Measurements from ENCODE around the gene TEX22.

DNA sequence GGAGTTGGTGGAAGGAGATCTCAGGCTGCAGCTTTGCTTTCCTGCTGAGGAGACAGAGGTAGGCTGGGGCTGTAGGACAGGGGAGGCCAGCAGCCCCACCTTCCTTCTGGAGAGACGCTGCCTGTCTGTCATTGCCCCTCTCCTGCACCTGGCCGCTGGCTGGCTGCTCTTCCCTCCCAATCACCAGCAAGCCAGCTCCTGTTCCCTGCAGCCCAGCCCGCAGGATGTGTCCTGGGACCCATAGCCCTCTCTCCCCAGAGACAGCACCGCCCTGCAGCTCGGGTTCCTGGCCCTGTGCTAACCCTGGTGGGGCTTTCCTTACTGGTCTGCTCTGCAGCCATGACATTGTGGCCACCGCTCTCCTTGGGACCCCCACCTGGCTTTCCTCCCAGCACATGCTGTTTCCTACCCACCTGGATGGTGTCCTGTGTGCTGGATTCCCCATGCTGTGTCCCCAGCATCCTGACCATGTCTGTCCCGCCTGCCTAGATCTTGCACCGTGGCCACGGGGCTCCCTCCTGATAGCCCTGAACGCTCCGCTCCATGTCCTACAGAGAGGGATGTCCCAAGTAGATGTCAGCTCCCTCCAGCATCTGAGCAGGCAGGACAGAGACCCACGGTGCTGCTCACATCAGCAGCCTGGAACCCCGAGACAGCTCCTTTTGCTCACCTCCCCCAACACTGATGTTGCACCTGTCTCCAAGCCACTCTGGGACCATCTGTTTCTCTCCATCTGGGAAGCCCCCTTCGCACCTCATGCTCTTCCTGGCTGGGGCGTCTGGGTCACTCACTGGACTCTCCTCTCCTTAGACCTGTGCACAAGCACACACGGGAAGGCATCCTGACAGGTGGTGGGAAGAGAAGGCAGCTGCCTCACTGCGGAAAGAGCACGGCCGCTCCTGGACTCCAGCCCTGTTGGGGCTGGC lies 20.2 kb downstream of the TEX22 start:
- TF ChIP-seq EZH2 (IDR thresholded peaks at IDR 0.05; ENCODE audit: borderline replicate concordance, low read length) = no peak
- TF ChIP-seq, protein P1, sequence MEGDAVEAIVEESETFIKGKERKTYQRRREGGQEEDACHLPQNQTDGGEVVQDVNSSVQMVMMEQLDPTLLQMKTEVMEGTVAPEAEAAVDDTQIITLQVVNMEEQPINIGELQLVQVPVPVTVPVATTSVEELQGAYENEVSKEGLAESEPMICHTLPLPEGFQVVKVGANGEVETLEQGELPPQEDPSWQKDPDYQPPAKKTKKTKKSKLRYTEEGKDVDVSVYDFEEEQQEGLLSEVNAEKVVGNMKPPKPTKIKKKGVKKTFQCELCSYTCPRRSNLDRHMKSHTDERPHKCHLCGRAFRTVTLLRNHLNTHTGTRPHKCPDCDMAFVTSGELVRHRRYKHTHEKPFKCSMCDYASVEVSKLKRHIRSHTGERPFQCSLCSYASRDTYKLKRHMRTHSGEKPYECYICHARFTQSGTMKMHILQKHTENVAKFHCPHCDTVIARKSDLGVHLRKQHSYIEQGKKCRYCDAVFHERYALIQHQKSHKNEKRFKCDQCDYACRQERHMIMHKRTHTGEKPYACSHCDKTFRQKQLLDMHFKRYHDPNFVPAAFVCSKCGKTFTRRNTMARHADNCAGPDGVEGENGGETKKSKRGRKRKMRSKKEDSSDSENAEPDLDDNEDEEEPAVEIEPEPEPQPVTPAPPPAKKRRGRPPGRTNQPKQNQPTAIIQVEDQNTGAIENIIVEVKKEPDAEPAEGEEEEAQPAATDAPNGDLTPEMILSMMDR (IDR thresholded peaks at IDR 0.05; ENCODE audit: low read length) = no peak
